ENCODE results near the gene PPP1R1C. TPM values are rescaled to one million over a fixed set of nuclear protein-coding genes. Genes with fewer than 3 reads are reported as not detected.
A peak's percentile ranks its signal among the peaks of the same experiment; 100 is the strongest.

The PPP1R1C gene
- total and polyA plus RNA-seq, 2 donors from 2014 or later, result 2.5 TPM

DNA sequence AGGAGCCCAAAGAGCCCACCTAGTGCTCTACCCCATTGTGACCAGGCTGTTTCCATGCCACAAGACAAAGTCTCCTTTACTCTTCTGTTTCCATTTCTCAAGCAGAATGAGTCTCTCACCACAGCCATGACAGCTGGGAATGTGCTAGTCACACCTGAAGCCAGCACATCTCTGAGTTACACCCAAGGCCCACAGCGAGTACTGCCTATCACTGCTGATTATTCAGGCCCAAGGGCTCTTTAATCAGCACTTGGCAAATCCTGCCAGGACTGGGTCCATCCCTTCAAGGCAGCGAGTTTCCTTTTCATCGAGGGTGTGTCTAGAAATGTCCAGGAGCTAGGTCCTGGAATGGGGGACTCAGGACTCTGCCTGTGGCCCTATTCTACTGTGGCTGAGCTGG, 14.6 kb upstream of the PPP1R1C start:
- Histone ChIP-seq H3K27me3 (ENCODE audit: control insufficient read depth, insufficient read depth, low read length) (no peaks in the 10 kb centered on the region), H3K27ac (ENCODE audit: low read depth in 2 of 2, low read length in 2 of 2) (no peak overlapping the region), H3K9ac (ENCODE audit: low read length in 3 of 3) (no peak overlapping the region), H3K4me3 (ENCODE audit: low read length in 3 of 3) (no peak overlapping the region), H3K4me1 (ENCODE audit: control insufficient read depth in 2 of 3, insufficient read depth in 2 of 3, low read depth in 1 of 3, low read length in 3 of 3) (no peaks in the 10 kb centered on the region), H3K36me3 (ENCODE audit: control insufficient read depth in 2 of 3, insufficient read depth in 3 of 3, low read length in 3 of 3) (no peaks in the 10 kb centered on the region), H3K9me3 (ENCODE audit: control insufficient read depth in 2 of 3, insufficient read depth in 1 of 3, low read length in 3 of 3) (no peaks in the 10 kb centered on the region)
- DNase-seq (no peak), FAIRE-seq (no peak)
- intact Hi-C loops (cut with DNase I), result no loop called here
- TF ChIP-seq, protein P1, sequence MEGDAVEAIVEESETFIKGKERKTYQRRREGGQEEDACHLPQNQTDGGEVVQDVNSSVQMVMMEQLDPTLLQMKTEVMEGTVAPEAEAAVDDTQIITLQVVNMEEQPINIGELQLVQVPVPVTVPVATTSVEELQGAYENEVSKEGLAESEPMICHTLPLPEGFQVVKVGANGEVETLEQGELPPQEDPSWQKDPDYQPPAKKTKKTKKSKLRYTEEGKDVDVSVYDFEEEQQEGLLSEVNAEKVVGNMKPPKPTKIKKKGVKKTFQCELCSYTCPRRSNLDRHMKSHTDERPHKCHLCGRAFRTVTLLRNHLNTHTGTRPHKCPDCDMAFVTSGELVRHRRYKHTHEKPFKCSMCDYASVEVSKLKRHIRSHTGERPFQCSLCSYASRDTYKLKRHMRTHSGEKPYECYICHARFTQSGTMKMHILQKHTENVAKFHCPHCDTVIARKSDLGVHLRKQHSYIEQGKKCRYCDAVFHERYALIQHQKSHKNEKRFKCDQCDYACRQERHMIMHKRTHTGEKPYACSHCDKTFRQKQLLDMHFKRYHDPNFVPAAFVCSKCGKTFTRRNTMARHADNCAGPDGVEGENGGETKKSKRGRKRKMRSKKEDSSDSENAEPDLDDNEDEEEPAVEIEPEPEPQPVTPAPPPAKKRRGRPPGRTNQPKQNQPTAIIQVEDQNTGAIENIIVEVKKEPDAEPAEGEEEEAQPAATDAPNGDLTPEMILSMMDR (IDR thresholded peaks at IDR 0.05; ENCODE audit: borderline replicate concordance, extremely low read depth, insufficient read depth), result no peak

DNA sequence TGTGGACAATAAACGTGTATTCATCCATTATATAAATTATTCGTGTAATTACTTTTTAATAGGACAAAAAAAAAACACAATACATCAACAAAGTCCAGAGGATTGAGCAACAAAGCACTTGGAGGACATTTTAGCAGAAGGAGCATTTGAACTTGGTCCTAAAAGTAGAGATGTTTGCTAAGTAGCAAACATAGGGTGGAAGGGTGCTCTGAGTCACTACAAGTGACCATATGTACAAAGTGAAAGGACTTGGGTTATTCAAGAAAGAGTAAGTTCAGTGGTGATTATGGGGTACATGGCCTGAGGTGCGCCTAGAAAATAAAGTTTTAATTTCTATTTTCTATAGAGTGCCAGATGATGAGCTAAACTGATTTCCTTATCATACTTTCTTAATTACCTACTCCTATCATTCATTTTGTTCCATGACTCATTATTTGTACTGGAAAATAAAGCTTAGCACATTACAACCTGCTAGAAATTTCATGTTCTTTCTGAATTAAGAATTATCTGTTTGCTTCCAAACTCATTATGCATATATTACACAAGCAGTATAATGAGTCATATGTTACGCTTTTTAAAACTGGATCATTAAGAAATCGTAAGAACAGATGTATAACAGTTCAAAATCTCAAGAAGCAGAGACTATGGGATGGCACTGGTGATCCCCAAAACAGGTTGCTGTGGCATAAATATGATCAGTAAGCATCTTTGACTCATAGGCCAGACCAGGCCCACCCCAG, 13.1 kb upstream of the PPP1R1C start:
- no peak for FAIRE-seq
- no peak for DNase-seq
- no peaks in the 10 kb centered on the region for H3K27me3 ChIP-seq (ENCODE audit: control insufficient read depth, insufficient read depth, low read length)
- no peak overlapping the region for H3K4me3 ChIP-seq (ENCODE audit: low read length in 3 of 3)
- intact Hi-C loops (cut with DNase I), result no loop called here
- H3K27ac ChIP-seq (ENCODE audit: low read depth in 2 of 2, low read length in 2 of 2), result no peak overlapping the region
- H3K4me1 ChIP-seq (ENCODE audit: control insufficient read depth in 2 of 3, insufficient read depth in 2 of 3, low read depth in 1 of 3, low read length in 3 of 3), result no peaks in the 10 kb centered on the region
- no peaks in the 10 kb centered on the region for H3K36me3 ChIP-seq (ENCODE audit: control insufficient read depth in 2 of 3, insufficient read depth in 3 of 3, low read length in 3 of 3)
- TF ChIP-seq, protein P1 (IDR thresholded peaks at IDR 0.05; ENCODE audit: borderline replicate concordance, extremely low read depth, insufficient read depth), result no peak
- no peak overlapping the region for H3K9ac ChIP-seq (ENCODE audit: low read length in 3 of 3)
- no peaks in the 10 kb centered on the region for H3K9me3 ChIP-seq (ENCODE audit: control insufficient read depth in 2 of 3, insufficient read depth in 1 of 3, low read length in 3 of 3)

DNA sequence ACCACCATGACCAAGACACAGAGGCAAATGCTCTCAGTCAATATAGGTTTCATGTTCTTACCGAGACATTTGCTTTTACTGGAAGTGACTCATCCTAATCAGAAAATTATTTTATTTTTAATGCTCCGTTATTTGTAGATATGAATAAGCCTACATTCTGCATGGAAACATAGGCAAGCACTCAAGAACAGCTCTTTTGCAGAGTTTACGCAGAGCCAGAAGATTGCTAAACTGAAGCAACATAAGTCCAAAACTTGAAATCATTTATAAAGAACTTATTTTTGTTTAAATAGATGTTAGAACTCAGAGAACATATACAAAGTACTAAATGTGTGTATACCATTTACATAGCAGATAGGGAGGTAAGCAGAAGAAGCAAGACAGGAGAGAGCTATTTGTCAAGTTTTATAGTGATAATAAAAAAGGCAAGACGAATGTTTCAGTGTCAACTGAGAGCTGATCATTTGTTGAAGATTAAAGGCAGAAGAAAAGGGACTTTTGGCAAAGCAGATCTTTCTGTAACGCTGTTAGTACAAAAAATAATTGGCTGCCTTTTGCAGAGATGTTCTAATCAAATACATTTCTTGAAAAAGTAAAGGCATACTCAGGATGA, 12.4 kb upstream of the PPP1R1C start:
- no peaks in the 10 kb centered on the region for H3K27me3 ChIP-seq (ENCODE audit: control insufficient read depth, insufficient read depth, low read length)
- no peaks in the 10 kb centered on the region for H3K4me1 ChIP-seq (ENCODE audit: control insufficient read depth in 2 of 3, insufficient read depth in 2 of 3, low read depth in 1 of 3, low read length in 3 of 3)
- H3K27ac ChIP-seq (ENCODE audit: low read depth in 2 of 2, low read length in 2 of 2), result no peak overlapping the region
- FAIRE-seq, result no peak
- peak in 2 of 5 donors; percentile 50 to 63 for DNase-seq
- intact Hi-C loops (cut with DNase I), result no loop called here
- TF ChIP-seq, protein P1 (IDR thresholded peaks at IDR 0.05; ENCODE audit: borderline replicate concordance, extremely low read depth, insufficient read depth), result no peak
- no peaks in the 10 kb centered on the region for H3K36me3 ChIP-seq (ENCODE audit: control insufficient read depth in 2 of 3, insufficient read depth in 3 of 3, low read length in 3 of 3)
- no peak overlapping the region for H3K9ac ChIP-seq (ENCODE audit: low read length in 3 of 3)
- no peaks in the 10 kb centered on the region for H3K9me3 ChIP-seq (ENCODE audit: control insufficient read depth in 2 of 3, insufficient read depth in 1 of 3, low read length in 3 of 3)
- H3K4me3 ChIP-seq (ENCODE audit: low read length in 3 of 3), result no peak overlapping the region

Data from kidney (tissue), 14 donors.